AG04450 (cell line): ENCODE results near the gene NSRP1. TPM values are rescaled to one million over a fixed set of nuclear protein-coding genes. Genes with fewer than 3 reads are reported as not detected.
A peak's percentile ranks its signal among the peaks of the same experiment; 100 is the strongest.

ENCODE experiments used
- CTCF ChIA-PET: fragments of 300-600, 350-600 bp; formaldehyde crosslinking; extraction: SDS; loops from one replicate; lab custom pipeline; 2022; ENCODE audit warnings: antibody characterized with exemption, inconsistent platforms; lab: Charles Lee
- POLR2A ChIA-PET: fragments of 350-600 bp; formaldehyde crosslinking; extraction: SDS; loops from one replicate; lab custom pipeline; 2021; ENCODE audit warnings: antibody characterized with exemption, inconsistent platforms; lab: Yijun Ruan, JAX
- DNase-seq: peaks from one replicate; pipeline ENCODE4 v3.0.0-alpha.2; 2011; ENCODE audit warnings: low read depth, low spot score
- H3K27ac ChIP-seq: one replicate; pipeline ENCODE4 v1.5.1; 2012; ENCODE audit warnings: low read depth, low read length, control low read depth
- H3K27me3 ChIP-seq: one replicate; pipeline ENCODE4 v1.6.0; 2012; ENCODE audit warnings: low read length; ENCODE audit not compliant: control insufficient read depth, insufficient read depth
- H3K4me3 ChIP-seq: 2 replicates; pipeline ENCODE4 v1.5.1; 2011; ENCODE audit warnings: mild to moderate bottlenecking, low read depth, low read length, control low read depth
- H3K9me3 ChIP-seq: 2 replicates; pipeline ENCODE4 v1.5.1; 2012; ENCODE audit warnings: low read length; ENCODE audit not compliant: control insufficient read depth, insufficient read depth
- polyA plus RNA-seq: library from polyadenylated mRNA; depleted of rRNA; stranded (reverse); fragments of >200 nt; gene quantifications from 2 replicates; pipeline ENCODE4 v1.2.3, GENCODE V29; 2011
- TF ChIP-seq, protein P1 (sequence below): IDR thresholded peaks from 2 replicates; pipeline ENCODE4 v1.5.1; 2011; ENCODE audit warnings: low read depth, low read length, control low read depth, inconsistent platforms

Gene NSRP1
- polyA plus RNA-seq, 1 experiment: 18.6 TPM

DNA sequence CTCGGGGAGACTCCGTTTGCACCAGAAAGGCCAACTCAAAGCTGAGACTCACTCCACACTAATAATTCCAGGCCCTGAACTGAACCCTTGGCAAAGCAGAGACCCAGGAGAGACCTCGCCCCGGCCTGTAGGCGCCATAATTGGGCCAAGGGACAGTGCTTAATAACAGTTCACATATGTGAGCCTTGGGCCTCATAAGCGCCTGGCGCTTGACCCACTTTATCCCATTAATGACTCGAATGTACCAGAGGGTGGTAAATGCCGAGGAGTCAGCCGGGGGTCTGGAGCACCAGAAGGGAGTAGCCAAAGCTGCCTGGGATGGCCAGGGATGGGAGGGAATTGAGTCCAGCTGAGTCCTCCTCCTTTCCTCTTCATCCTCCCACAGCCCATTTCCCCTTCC is 94.3 kb downstream of the NSRP1 start:
- no peak for DNase-seq
- ChIA-PET CTCF (no interaction called here), POLR2A (no interaction called here)
- TF ChIP-seq, protein P1, sequence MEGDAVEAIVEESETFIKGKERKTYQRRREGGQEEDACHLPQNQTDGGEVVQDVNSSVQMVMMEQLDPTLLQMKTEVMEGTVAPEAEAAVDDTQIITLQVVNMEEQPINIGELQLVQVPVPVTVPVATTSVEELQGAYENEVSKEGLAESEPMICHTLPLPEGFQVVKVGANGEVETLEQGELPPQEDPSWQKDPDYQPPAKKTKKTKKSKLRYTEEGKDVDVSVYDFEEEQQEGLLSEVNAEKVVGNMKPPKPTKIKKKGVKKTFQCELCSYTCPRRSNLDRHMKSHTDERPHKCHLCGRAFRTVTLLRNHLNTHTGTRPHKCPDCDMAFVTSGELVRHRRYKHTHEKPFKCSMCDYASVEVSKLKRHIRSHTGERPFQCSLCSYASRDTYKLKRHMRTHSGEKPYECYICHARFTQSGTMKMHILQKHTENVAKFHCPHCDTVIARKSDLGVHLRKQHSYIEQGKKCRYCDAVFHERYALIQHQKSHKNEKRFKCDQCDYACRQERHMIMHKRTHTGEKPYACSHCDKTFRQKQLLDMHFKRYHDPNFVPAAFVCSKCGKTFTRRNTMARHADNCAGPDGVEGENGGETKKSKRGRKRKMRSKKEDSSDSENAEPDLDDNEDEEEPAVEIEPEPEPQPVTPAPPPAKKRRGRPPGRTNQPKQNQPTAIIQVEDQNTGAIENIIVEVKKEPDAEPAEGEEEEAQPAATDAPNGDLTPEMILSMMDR: no peak
- no peaks in the 10 kb centered on the region for H3K9me3 ChIP-seq
- no peak overlapping the region for H3K4me3 ChIP-seq
- H3K27me3 ChIP-seq: peaks cover 15% of the 10 kb centered on the region
- no peak overlapping the region for H3K27ac ChIP-seq

DNA sequence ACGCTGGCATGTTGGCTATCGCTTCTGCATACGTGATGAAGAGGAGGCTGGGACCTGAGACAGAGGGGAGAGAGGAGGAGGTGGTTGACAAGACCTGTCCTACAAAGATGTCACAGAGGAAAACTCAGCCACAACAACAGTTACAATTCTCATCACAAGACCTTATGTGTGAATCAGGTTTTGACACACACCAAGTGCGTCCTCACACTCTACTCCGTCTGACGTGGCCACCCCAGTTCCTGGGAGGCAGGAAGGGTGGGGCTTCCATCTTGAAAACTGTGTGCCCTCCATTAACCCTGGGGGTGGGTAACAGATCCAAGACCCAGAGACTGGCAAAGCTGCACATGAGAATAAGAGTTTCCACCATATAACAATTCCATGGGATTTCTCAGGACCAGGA is 94.8 kb downstream of the NSRP1 start:
- no peak overlapping the region for H3K4me3 ChIP-seq
- ChIA-PET POLR2A (no interaction called here), CTCF (no interaction called here)
- H3K9me3 ChIP-seq: no peaks in the 10 kb centered on the region
- H3K27ac ChIP-seq: no peak overlapping the region
- H3K27me3 ChIP-seq: peaks cover 15% of the 10 kb centered on the region
- TF ChIP-seq, protein P1: no peak
- no peak for DNase-seq

DNA sequence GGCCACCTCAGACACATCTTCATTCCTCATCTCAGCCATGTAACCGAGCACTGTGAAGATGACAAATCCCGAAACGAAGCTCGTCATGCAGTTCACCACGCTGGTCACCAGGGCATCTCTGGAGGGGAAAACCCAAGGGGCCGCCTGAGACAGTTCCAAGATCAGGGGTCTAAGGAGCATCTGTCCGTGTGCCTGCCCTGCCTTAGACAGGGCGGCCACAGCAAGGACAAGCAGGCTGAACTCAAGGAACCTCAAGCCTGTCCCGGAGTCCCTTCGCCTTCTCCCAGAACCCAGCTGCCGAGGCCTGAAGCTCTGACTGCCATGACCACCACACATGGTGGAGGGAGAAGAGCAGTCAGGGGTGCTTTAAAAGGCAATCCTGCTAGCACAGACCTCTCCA is 96.1 kb downstream of the NSRP1 start:
- TF ChIP-seq, protein P1: 0 out of 2 replicates have a peak, but pooled peaks have one; percentile 4
- H3K4me3 ChIP-seq: no peak overlapping the region
- H3K9me3 ChIP-seq: no peaks in the 10 kb centered on the region
- ChIA-PET CTCF (no interaction called here), POLR2A (no interaction called here)
- H3K27ac ChIP-seq: no peak overlapping the region
- no peak for DNase-seq
- H3K27me3 ChIP-seq: peaks cover 18% of the 10 kb centered on the region

DNA sequence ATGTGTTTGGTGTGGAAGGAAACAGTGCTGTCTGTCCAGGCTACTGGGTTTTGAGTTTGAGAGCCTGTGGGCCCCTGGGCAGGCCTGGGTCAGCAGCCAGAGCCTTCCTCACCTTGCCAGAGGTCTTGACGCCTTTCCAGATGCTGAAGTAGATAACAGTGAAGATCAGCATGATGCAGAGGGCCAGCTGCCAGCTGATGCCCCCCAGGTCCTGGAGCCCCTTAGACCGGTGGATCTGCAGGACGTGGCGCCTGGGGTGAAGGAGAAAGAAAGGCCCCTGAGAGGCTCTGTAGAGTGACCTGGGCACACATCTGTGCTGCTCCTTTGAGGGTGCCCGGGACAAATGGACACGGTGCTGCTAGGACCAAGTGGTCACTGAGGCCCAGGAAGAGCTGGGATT is 100.4 kb downstream of the NSRP1 start:
- Histone ChIP-seq H3K27ac (no peak overlapping the region), H3K27me3 (peaks cover 36% of the 10 kb centered on the region), H3K9me3 (no peaks in the 10 kb centered on the region), H3K4me3 (no peak overlapping the region)
- no peak for DNase-seq
- ChIA-PET POLR2A (no interaction called here), CTCF (interaction anchor here (0.8 kb wide), 1 partner anchor 89 kb away, joined by 3 read pairs; no protein-coding TSS in a partner anchor)
- TF ChIP-seq, protein P1: no peak

DNA sequence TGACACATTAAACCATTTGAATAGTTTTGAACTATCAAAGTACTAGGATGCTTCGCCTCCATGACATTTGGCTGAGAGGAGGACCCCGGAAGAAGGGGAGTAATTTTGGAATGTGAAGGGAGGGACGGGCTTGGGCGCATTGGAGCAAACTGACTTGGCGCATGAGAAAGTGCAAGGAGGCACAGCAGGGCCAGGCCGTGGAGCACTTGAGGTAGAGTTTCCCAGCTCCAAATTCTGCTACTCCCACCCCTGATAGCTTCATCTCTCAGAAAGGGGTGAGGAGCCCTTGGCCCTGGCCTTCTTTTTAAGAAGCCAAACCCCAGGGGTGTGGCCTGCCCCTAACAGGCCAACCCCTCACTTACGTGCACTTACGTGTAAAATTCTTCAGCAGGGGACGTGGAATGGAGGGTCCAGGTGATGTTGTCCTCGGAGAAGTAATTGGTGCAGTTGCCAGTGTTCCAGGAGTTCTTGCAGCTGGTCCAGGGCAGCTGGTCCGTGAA is 101.2 kb downstream of the NSRP1 start:
- TF ChIP-seq, protein P1: no peak
- Histone ChIP-seq H3K4me3 (no peak overlapping the region), H3K9me3 (no peaks in the 10 kb centered on the region), H3K27ac (no peak overlapping the region), H3K27me3 (peaks cover 38% of the 10 kb centered on the region)
- DNase-seq: no peak
- ChIA-PET CTCF (interaction anchor here (0.8 kb wide), 1 partner anchor 90 kb away, joined by 3 read pairs; no protein-coding TSS in a partner anchor), POLR2A (no interaction called here)
